Liver (tissue), 9 donors: ENCODE results near the gene MRPS12. TPM values are rescaled to one million over a fixed set of nuclear protein-coding genes. Genes with fewer than 3 reads are reported as not detected.

ENCODE experiments used
- DNase-seq: peaks from one replicate; pipeline ENCODE4 v3.0.0-alpha.2; 2017; ENCODE audit warnings: low spot score
- H3K27ac ChIP-seq, 2 donors: one replicate each; pipeline ENCODE4 v1.7.0; 2013; ENCODE audit warnings: inconsistent platforms in 2 of 2, low read length in 2 of 2, control low read depth in 1 of 2, low read depth in 1 of 2, mild to moderate bottlenecking in 1 of 2
- H3K27me3 ChIP-seq, 4 donors: one replicate each; pipeline versions ENCODE4 v1.6.1 to v1.7.0; 2013; ENCODE audit warnings: low read length in 3 of 4, inconsistent platforms in 1 of 4, mild to moderate bottlenecking in 1 of 4, moderate library complexity in 1 of 4; ENCODE audit not compliant: control insufficient read depth in 4 of 4, insufficient read depth in 4 of 4
- H3K36me3 ChIP-seq, 4 donors: one replicate each; pipeline versions ENCODE4 v1.6.1 to v1.7.0; 2013; ENCODE audit warnings: low read length in 3 of 4, mild to moderate bottlenecking in 3 of 4, low read depth in 1 of 4, moderate library complexity in 1 of 4; ENCODE audit not compliant: control insufficient read depth in 4 of 4, insufficient read depth in 3 of 4
- H3K4me1 ChIP-seq, 4 donors: one replicate each; pipeline versions ENCODE4 v1.6.1 to v1.7.0; 2013; ENCODE audit warnings: low read length in 3 of 4, mild to moderate bottlenecking in 3 of 4, moderate library complexity in 1 of 4; ENCODE audit not compliant: control insufficient read depth in 4 of 4, insufficient read depth in 4 of 4
- H3K4me3 ChIP-seq, 3 donors: one replicate each; pipeline versions ENCODE4 v1.6.1 to v1.7.0; 2013; ENCODE audit warnings: low read length in 3 of 3, control low read depth in 1 of 3, low read depth in 1 of 3, mild to moderate bottlenecking in 1 of 3
- H3K9ac ChIP-seq, 2 donors: one replicate each; pipeline ENCODE4 v1.7.0; 2013; ENCODE audit warnings: low read length in 2 of 2, mild to moderate bottlenecking in 2 of 2, moderate library complexity in 2 of 2, control low read depth in 1 of 2, low read depth in 1 of 2
- H3K9me3 ChIP-seq, 4 donors: one replicate each; pipeline versions ENCODE4 v1.6.1 to v1.7.0; 2013; ENCODE audit warnings: low read length in 3 of 4; ENCODE audit not compliant: control insufficient read depth in 4 of 4
- EGR1 ChIP-seq, 2 donors: IDR thresholded peaks; 2 replicates each; pipeline ENCODE4 v1.6.1; 2016 to 2018; ENCODE audit warnings: antibody characterized with exemption in 2 of 2, low read depth in 2 of 2
- FOXA1 ChIP-seq: IDR thresholded peaks from 2 replicates; pipeline ENCODE4 v1.6.1; 2016; ENCODE audit warnings: antibody characterized with exemption
- FOXA2 ChIP-seq: IDR thresholded peaks from 2 replicates; pipeline ENCODE4 v1.6.1; 2016; ENCODE audit warnings: antibody characterized with exemption
- HNF4A ChIP-seq, 2 donors: conservative IDR thresholded peaks; 2 replicates each; pipeline ENCODE4 v1.6.1; 2016; ENCODE audit warnings: antibody characterized with exemption in 2 of 2, mild to moderate bottlenecking in 2 of 2
- JUND ChIP-seq, 2 donors: IDR thresholded peaks; 2 replicates each; pipeline ENCODE4 v1.6.1; 2016; ENCODE audit warnings: antibody characterized with exemption in 2 of 2
- RXRA ChIP-seq, 2 donors: IDR thresholded peaks; 2 replicates each; pipeline ENCODE4 v1.6.1; 2017 to 2018; ENCODE audit warnings: antibody characterized with exemption in 2 of 2, mild to moderate bottlenecking in 1 of 2
- SP1 ChIP-seq: IDR thresholded peaks from 2 replicates; pipeline ENCODE4 v1.6.1; 2018; ENCODE audit warnings: antibody characterized with exemption, mild to moderate bottlenecking
- YY1 ChIP-seq: IDR thresholded peaks from 2 replicates; pipeline ENCODE4 v1.6.1; 2016; ENCODE audit warnings: antibody characterized with exemption, mild to moderate bottlenecking
- WGBS: extraction: QIAGEN DNeasy Blood & Tissue Kit; methylation state at CpG from one replicate; pipeline ENCODE4 v1.1.7; 2013; 5-methylcytosine and 5-hydroxymethylcytosine counted together
- polyA plus RNA-seq, 2 donors: library from polyadenylated mRNA; stranded (reverse) in 1 of 2; unstranded in 1 of 2; fragments of 200-250 nt in 1 of 2; fragments of >200 nt in 1 of 2; fragmentation: Nextera tagmentation in 1 of 2; extraction: Ambion mirVana in 1 of 2; gene quantifications; one replicate each; pipeline versions ENCODE4 v1.2.1 to v1.2.3, GENCODE V29; 2013 to 2015
- total RNA-seq, 2 donors: library from RNA; depleted of rRNA; stranded (reverse); fragments of >200 nt; gene quantifications; one replicate each; pipeline ENCODE4 v1.2.3, GENCODE V29; 2014
- TF ChIP-seq, protein P1 (sequence below): IDR thresholded peaks from 2 replicates; pipeline ENCODE4 v1.6.1; 2016; ENCODE audit warnings: antibody characterized with exemption, mild to moderate bottlenecking
- TF ChIP-seq, protein P2 (sequence below): IDR thresholded peaks from 2 replicates; pipeline ENCODE4 v1.6.1; 2016; ENCODE audit warnings: antibody characterized with exemption
- donor health status: healthy.
- donor health status: healthy.
- donor health status: healthy.
- donor health status: healthy.
- donor health status: healthy.

Gene MRPS12
- total and polyA plus RNA-seq, 4 donors, result 19.0 to 62.0 (median 39.9) TPM

GRCh38 chr19:38907670-38908069 is 23.1 kb upstream of the MRPS12 start:
- TF ChIP-seq JUND (IDR thresholded peaks at IDR 0.05) (no peak), FOXA2 (no peak)
- no peak for DNase-seq
- peaks cover 0 to 3% (median 0%) of the 10 kb centered on the region in 4 donors for H3K9me3 ChIP-seq
- H3K27me3 ChIP-seq, result no peaks in the 10 kb centered on the region
- no peak overlapping the region for H3K27ac ChIP-seq
- H3K4me3 ChIP-seq, result no peak overlapping the region
- peaks cover 0 to 8% (median 3%) of the 10 kb centered on the region in 4 donors for H3K4me1 ChIP-seq
- H3K9ac ChIP-seq, result no peak overlapping the region
- H3K36me3 ChIP-seq, result peaks cover 10 to 21% (median 18%) of the 10 kb centered on the region in 4 donors
- 98% methylated on average over 12 of the region's 12 CpGs for WGBS

DNA sequence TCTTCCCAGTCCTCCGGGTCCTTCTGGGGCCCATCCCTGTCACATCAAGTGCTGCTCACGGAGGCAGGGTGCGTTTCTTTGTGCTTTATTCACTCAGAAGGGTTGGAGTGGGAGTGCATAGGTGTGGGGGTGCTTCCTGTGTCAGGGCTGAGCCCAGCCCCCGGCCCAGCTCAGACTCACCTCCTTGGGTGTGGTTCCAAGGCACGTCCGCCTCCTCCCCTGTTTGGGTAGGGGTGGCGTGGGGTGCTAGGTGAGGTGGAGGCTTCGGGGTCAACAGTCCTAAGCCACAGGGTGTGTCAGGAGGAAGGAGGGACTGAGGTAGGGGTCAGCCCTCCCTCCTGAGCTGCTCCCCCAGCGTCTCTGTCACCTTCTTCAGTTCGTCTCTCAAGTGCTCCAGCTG is 21.8 kb upstream of the MRPS12 start:
- TF ChIP-seq SP1 (no peak), FOXA2 (no peak), HNF4A (conservative IDR thresholded peaks at IDR 0.05) (no peak), YY1 (no peak), EGR1 (IDR thresholded peaks at IDR 0.05; ENCODE audit: low read depth in 2 of 2) (no peak)
- TF ChIP-seq, protein P1, sequence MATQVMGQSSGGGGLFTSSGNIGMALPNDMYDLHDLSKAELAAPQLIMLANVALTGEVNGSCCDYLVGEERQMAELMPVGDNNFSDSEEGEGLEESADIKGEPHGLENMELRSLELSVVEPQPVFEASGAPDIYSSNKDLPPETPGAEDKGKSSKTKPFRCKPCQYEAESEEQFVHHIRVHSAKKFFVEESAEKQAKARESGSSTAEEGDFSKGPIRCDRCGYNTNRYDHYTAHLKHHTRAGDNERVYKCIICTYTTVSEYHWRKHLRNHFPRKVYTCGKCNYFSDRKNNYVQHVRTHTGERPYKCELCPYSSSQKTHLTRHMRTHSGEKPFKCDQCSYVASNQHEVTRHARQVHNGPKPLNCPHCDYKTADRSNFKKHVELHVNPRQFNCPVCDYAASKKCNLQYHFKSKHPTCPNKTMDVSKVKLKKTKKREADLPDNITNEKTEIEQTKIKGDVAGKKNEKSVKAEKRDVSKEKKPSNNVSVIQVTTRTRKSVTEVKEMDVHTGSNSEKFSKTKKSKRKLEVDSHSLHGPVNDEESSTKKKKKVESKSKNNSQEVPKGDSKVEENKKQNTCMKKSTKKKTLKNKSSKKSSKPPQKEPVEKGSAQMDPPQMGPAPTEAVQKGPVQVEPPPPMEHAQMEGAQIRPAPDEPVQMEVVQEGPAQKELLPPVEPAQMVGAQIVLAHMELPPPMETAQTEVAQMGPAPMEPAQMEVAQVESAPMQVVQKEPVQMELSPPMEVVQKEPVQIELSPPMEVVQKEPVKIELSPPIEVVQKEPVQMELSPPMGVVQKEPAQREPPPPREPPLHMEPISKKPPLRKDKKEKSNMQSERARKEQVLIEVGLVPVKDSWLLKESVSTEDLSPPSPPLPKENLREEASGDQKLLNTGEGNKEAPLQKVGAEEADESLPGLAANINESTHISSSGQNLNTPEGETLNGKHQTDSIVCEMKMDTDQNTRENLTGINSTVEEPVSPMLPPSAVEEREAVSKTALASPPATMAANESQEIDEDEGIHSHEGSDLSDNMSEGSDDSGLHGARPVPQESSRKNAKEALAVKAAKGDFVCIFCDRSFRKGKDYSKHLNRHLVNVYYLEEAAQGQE, result no peak
- Histone ChIP-seq H3K27me3 (no peaks in the 10 kb centered on the region), H3K4me1 (peaks cover 0 to 8% (median 3%) of the 10 kb centered on the region in 4 donors), H3K9me3 (peaks cover 0 to 3% (median 0%) of the 10 kb centered on the region in 4 donors), H3K36me3 (peaks cover 10 to 21% (median 18%) of the 10 kb centered on the region in 4 donors), H3K27ac (no peak overlapping the region), H3K4me3 (no peak overlapping the region), H3K9ac (no peak overlapping the region)
- no peak for DNase-seq
- WGBS, result 92% methylated on average over 10 of the region's 10 CpGs

- no peak overlapping the region for H3K9ac ChIP-seq
- WGBS, result 95% methylated on average over 12 of the region's 12 CpGs
- TF ChIP-seq JUND (IDR thresholded peaks at IDR 0.05) (no peak), SP1 (no peak), RXRA (IDR thresholded peaks at IDR 0.05) (no peak), HNF4A (conservative IDR thresholded peaks at IDR 0.05) (no peak), FOXA2 (no peak), FOXA1 (no peak)
- TF ChIP-seq, protein P2, sequence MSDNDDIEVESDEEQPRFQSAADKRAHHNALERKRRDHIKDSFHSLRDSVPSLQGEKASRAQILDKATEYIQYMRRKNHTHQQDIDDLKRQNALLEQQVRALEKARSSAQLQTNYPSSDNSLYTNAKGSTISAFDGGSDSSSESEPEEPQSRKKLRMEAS, result no peak
- H3K4me1 ChIP-seq, result no peaks in the 10 kb centered on the region
- H3K9me3 ChIP-seq, result peaks cover 0 to 3% (median 0%) of the 10 kb centered on the region in 4 donors
- H3K36me3 ChIP-seq, result peaks cover 10 to 23% (median 15%) of the 10 kb centered on the region in 4 donors
- H3K4me3 ChIP-seq, result no peak overlapping the region
- no peak for DNase-seq
- H3K27me3 ChIP-seq, result no peaks in the 10 kb centered on the region
- H3K27ac ChIP-seq, result no peak overlapping the region
Observed at GRCh38 chr19:38910488-38910887, 20.3 kb upstream of the MRPS12 start.
